OCI-LY1 (cell line): Measurements from ENCODE around the gene ACCS.

Source experiments
- H2AFZ ChIP-seq: fragments of 200-600 bp; sonication (generic), shearing (Covaris generic); 2 replicates; pipeline ENCODE4 v1.6.0; 2014; ENCODE audit warnings: antibody characterized with exemption, mild to moderate bottlenecking, low read length
- H3F3A ChIP-seq: fragments of 200-600 bp; sonication (generic), shearing (Covaris generic); 2 replicates; pipeline ENCODE4 v1.6.0; 2014; ENCODE audit warnings: mild to moderate bottlenecking, antibody characterized with exemption, low read length, moderate library complexity; ENCODE audit not compliant: insufficient read depth
- H3K27ac ChIP-seq: fragments of 200-600 bp; sonication (generic); 2 replicates; pipeline ENCODE4 v1.5.1; 2014; ENCODE audit warnings: low read length, mixed run types, mild to moderate bottlenecking, low read depth; ENCODE audit not compliant: poor library complexity, severe bottlenecking
- H3K27me3 ChIP-seq: fragments of 200-600 bp; sonication (generic); 2 replicates; pipeline ENCODE4 v1.6.0; 2014; ENCODE audit warnings: antibody characterized with exemption, mild to moderate bottlenecking, low read length, moderate library complexity; ENCODE audit not compliant: insufficient read depth
- H3K36me3 ChIP-seq: fragments of 200-600 bp; sonication (generic); 2 replicates; pipeline ENCODE4 v1.6.1; 2014; ENCODE audit warnings: mild to moderate bottlenecking, antibody characterized with exemption, low read length, moderate library complexity, mixed read lengths; ENCODE audit not compliant: insufficient read depth
- H3K4me1 ChIP-seq: fragments of 200-600 bp; sonication (generic); 2 replicates; pipeline ENCODE4 v1.5.1; 2014; ENCODE audit warnings: mild to moderate bottlenecking, low read length, moderate library complexity; ENCODE audit not compliant: insufficient read depth, severe bottlenecking
- H3K4me2 ChIP-seq: fragments of 200-600 bp; sonication (generic), shearing (Covaris generic); 2 replicates; pipeline ENCODE4 v1.6.1; 2014; ENCODE audit warnings: low read length
- H3K4me3 ChIP-seq: fragments of 200-600 bp; sonication (generic); 2 replicates; pipeline ENCODE4 v1.5.1; 2014; ENCODE audit warnings: low read length, low read depth, mild to moderate bottlenecking, mixed read lengths; ENCODE audit not compliant: poor library complexity, severe bottlenecking
- H3K79me2 ChIP-seq: fragments of 200-600 bp; shearing (Covaris generic); 2 replicates; pipeline ENCODE4 v1.6.1; 2016; ENCODE audit warnings: mixed run types, low read length, mixed read lengths; ENCODE audit not compliant: insufficient read depth
- H3K9ac ChIP-seq: fragments of 200-600 bp; sonication (generic), shearing (Covaris generic); 2 replicates; pipeline ENCODE4 v1.6.1; 2014; ENCODE audit warnings: mild to moderate bottlenecking, low read length, mixed read lengths
- H3K9me2 ChIP-seq: fragments of 200-600 bp; sonication (generic), shearing (Covaris generic); 2 replicates; pipeline ENCODE4 v1.6.1; 2014; ENCODE audit warnings: low read depth, mild to moderate bottlenecking, low read length, mixed read lengths
- H3K9me3 ChIP-seq: fragments of 200-600 bp; shearing (Covaris generic); 2 replicates; pipeline ENCODE4 v1.6.1; 2014; ENCODE audit warnings: low read length, mixed read lengths
- H4K20me1 ChIP-seq: fragments of 200-600 bp; sonication (generic), shearing (Covaris generic); 2 replicates; pipeline ENCODE4 v1.6.0; 2016; ENCODE audit warnings: mild to moderate bottlenecking, low read length; ENCODE audit not compliant: insufficient read depth
- CTCF ChIP-seq: fragments of 200-600 bp; sonication (generic), shearing (Covaris generic); IDR thresholded peaks from 2 replicates; pipeline ENCODE4 v1.5.1; 2017; ENCODE audit warnings: mild to moderate bottlenecking, antibody characterized with exemption, low read length, moderate library complexity, mixed read lengths
- EZH2 ChIP-seq: fragments of 200-600 bp; sonication (generic), shearing (Covaris generic); IDR thresholded peaks from 2 replicates; pipeline ENCODE4 v1.8.0; 2017; ENCODE audit warnings: borderline replicate concordance, mixed run types, mild to moderate bottlenecking, antibody characterized with exemption, low read length, moderate library complexity, mixed read lengths

Gene ACCS

GRCh38 chr11:44082645-44083044, 16.6 kb downstream of the ACCS start:
- Histone ChIP-seq H2AFZ (no peak overlapping the region), H3K36me3 (no peaks in the 10 kb centered on the region), H3K27ac (no peak overlapping the region), H3K4me3 (no peak overlapping the region), H3K9me2 (no peaks in the 10 kb centered on the region), H3F3A (no peaks in the 10 kb centered on the region), H3K4me2 (no peak overlapping the region), H3K4me1 (no peaks in the 10 kb centered on the region), H3K9ac (no peak overlapping the region), H3K9me3 (no peaks in the 10 kb centered on the region), H3K27me3 (no peaks in the 10 kb centered on the region), H4K20me1 (no peaks in the 10 kb centered on the region), H3K79me2 (no peaks in the 10 kb centered on the region)
- TF ChIP-seq EZH2, result no peak

- H2AFZ ChIP-seq, result no peak overlapping the region
- H3K4me3 ChIP-seq, result no peak overlapping the region
- no peaks in the 10 kb centered on the region for H3K9me2 ChIP-seq
- no peaks in the 10 kb centered on the region for H3K36me3 ChIP-seq
- H3K27me3 ChIP-seq, result no peaks in the 10 kb centered on the region
- no peaks in the 10 kb centered on the region for H4K20me1 ChIP-seq
- H3K79me2 ChIP-seq, result no peaks in the 10 kb centered on the region
- no peaks in the 10 kb centered on the region for H3K9me3 ChIP-seq
- no peak overlapping the region for H3K27ac ChIP-seq
- H3K9ac ChIP-seq, result no peak overlapping the region
- H3F3A ChIP-seq, result no peaks in the 10 kb centered on the region
- no peaks in the 10 kb centered on the region for H3K4me1 ChIP-seq
- H3K4me2 ChIP-seq, result no peak overlapping the region
- TF ChIP-seq CTCF (no peak), EZH2 (no peak)
These were observed 17.4 kb downstream of the ACCS start for GRCh38 chr11:44083433-44083832.

GRCh38 chr11:44083906-44084305, 17.8 kb downstream of the ACCS start:
- H3K9me3 ChIP-seq, result no peaks in the 10 kb centered on the region

More at GRCh38 chr11:44083906-44084305, 17.8 kb downstream of the ACCS start:
- TF ChIP-seq CTCF (no peak), EZH2 (no peak)
- Histone ChIP-seq H3K27ac (no peak overlapping the region), H3F3A (no peaks in the 10 kb centered on the region), H3K4me3 (no peak overlapping the region), H3K27me3 (no peaks in the 10 kb centered on the region), H3K9ac (no peak overlapping the region), H3K36me3 (no peaks in the 10 kb centered on the region), H4K20me1 (no peaks in the 10 kb centered on the region), H3K4me2 (no peak overlapping the region), H2AFZ (no peak overlapping the region), H3K4me1 (no peaks in the 10 kb centered on the region), H3K79me2 (no peaks in the 10 kb centered on the region), H3K9me2 (no peaks in the 10 kb centered on the region)
